Measurements from ENCODE around the gene BTBD9. TPM values are rescaled to one million over a fixed set of nuclear protein-coding genes. Genes with fewer than 3 reads are reported as not detected.

BTBD9 gene
- polyA plus RNA-seq, 1 experiment, result 5.4 TPM

DNA sequence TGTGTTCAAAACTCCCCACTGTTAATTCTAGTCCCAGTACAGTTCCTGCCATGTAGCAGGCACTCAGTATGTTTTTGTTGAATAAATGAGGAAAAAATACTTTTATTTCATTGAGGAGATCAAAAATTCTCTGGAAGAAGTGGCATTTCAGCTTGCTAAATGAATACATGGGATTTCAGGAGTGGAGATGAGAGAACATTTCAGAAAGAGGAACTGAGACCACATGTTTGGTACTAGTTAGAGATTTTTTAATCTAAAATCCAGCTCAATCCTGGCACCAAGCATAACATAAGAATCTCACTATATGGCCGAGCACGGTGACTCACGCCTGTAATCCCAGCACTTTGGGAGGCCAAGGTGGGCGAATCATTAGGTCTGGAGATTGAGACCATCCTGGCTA is 75.4 kb downstream of the BTBD9 start:
- POLR2A ChIA-PET, result no interaction called here
- no peak for DNase-seq (ENCODE audit: low read depth)
- CTCF ChIA-PET, result interaction anchor here (0.9 kb wide), 1 partner anchor 61 kb away, joined by 3 read pairs; no protein-coding TSS in a partner anchor

DNA sequence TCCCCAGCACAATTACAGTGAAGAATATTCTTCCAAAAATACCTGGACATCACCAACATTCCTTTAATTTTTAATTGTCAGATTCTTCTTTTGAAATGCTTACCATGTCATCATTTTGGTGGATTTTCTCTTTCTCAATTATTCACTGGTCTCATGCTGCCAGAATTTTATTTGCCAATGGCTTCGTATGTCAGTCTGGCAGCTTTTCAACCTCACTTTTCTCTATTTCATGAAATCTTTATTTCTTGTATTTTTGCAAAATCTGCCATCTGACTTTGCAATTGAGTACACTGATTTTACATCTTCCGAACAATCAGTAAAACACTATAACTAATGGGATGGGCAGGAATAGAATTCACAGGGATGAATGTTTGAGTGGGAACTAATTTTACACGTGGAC is 84.1 kb downstream of the BTBD9 start:
- H3K27me3 ChIP-seq (ENCODE audit: control insufficient read depth, insufficient read depth, low read length), result no peaks in the 10 kb centered on the region
- CTCF ChIA-PET, result interaction anchor here (1.3 kb wide), 1 partner anchor 13 kb away, joined by 3 read pairs; no protein-coding TSS in a partner anchor
- TF ChIP-seq, protein P1, sequence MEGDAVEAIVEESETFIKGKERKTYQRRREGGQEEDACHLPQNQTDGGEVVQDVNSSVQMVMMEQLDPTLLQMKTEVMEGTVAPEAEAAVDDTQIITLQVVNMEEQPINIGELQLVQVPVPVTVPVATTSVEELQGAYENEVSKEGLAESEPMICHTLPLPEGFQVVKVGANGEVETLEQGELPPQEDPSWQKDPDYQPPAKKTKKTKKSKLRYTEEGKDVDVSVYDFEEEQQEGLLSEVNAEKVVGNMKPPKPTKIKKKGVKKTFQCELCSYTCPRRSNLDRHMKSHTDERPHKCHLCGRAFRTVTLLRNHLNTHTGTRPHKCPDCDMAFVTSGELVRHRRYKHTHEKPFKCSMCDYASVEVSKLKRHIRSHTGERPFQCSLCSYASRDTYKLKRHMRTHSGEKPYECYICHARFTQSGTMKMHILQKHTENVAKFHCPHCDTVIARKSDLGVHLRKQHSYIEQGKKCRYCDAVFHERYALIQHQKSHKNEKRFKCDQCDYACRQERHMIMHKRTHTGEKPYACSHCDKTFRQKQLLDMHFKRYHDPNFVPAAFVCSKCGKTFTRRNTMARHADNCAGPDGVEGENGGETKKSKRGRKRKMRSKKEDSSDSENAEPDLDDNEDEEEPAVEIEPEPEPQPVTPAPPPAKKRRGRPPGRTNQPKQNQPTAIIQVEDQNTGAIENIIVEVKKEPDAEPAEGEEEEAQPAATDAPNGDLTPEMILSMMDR (IDR thresholded peaks at IDR 0.05; ENCODE audit: insufficient read depth, low read depth, low read length), result no peak
- POLR2A ChIA-PET, result no interaction called here
- H3K4me3 ChIP-seq (ENCODE audit: low read depth, low read length), result no peak overlapping the region
- no peak for DNase-seq (ENCODE audit: low read depth)
- H3K36me3 ChIP-seq (ENCODE audit: control insufficient read depth, insufficient read depth, low read length), result no peaks in the 10 kb centered on the region

More for the DNA sequence above, 75.4 kb downstream of the BTBD9 start:
- H3K27me3 ChIP-seq (ENCODE audit: control insufficient read depth, insufficient read depth, low read length), result no peaks in the 10 kb centered on the region
- no peaks in the 10 kb centered on the region for H3K36me3 ChIP-seq (ENCODE audit: control insufficient read depth, insufficient read depth, low read length)
- TF ChIP-seq, protein P1 (IDR thresholded peaks at IDR 0.05; ENCODE audit: insufficient read depth, low read depth, low read length), result no peak
- H3K4me3 ChIP-seq (ENCODE audit: low read depth, low read length), result no peak overlapping the region

DNA sequence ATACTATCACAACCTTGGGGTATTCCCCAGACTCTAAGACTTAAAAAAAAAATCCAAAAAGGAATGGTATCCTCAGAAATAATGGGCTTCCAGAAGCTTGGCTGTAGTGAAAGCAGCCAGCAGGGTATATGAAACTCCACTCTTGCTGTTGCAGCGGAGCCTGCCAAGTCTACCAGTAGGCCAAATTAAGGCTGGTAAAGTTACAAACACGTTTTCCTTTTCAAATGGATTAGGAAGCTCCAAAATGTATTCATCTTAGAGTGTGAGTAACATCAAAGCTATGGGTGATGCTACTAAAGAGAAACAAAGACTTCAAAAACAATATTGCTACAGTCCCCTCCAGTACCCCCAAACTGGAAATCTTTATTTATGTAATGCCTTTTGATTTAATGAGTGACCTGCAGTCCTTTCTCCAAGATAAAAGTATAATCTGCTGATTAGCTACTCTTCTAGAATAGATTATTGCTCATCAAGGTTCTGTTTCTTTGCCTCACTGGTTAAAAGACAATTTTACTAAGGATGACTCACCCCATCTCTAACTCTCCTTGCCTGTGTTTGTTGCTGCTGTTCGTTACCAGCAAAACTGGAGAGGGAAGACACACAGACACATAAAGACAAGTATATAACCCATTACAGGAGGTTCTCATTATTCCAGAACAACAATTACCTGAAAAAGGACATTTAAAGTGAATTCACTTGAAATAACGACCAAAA is 84.9 kb downstream of the BTBD9 start:
- TF ChIP-seq, protein P1 (IDR thresholded peaks at IDR 0.05; ENCODE audit: insufficient read depth, low read depth, low read length), result no peak
- DNase-seq (ENCODE audit: low read depth), result peak; percentile 14
- CTCF ChIA-PET, result interaction anchor here (0.6 to 1.3 kb wide), 2 partner anchors 14 to 38 kb away, joined by 3 read pairs; no protein-coding TSS in a partner anchor
- H3K36me3 ChIP-seq (ENCODE audit: control insufficient read depth, insufficient read depth, low read length), result no peaks in the 10 kb centered on the region
- no peaks in the 10 kb centered on the region for H3K27me3 ChIP-seq (ENCODE audit: control insufficient read depth, insufficient read depth, low read length)
- POLR2A ChIA-PET, result no interaction called here
- H3K4me3 ChIP-seq (ENCODE audit: low read depth, low read length), result no peak overlapping the region

DNA sequence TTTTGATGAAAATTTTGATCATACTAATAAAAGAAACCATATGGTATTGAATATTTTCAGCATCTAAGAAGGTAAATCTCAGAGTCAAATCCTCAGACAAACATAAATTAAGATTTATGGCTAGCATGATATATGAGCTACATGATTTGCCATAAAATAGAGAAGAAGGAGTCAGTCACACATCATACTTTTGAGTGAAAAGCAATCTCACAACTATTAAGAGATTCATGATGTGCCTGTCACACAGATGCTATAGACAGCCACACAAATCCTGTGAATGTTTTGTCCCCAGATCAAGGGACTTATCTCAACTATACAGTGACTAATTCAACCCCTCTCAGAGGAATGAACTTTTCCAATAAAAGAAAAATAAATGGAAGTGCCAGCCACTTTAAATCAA is 85.7 kb downstream of the BTBD9 start:
- POLR2A ChIA-PET, result no interaction called here

DNA sequence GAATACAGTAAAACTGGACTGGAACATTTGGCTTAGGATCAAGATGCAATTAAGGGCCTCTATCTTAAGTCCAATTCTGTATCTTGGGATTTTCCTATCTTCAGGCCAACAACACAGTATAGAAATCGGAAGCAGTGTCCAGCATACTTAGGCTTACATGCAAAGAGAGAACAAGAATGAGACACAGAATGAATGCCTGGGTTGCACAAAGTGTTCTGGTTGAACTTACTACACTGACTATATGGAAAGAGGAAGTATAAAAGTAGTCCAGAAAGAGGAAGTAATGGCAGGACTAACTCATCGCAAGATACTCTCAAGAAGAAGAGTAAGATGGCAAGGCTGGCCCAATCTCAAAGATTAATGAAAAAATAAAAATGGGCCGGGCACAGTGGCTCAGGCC is 87.6 kb downstream of the BTBD9 start:
- ChIA-PET CTCF (interaction anchor here (1.4 kb wide), 1 partner anchor 11 kb away, joined by 4 read pairs; no protein-coding TSS in a partner anchor), POLR2A (no interaction called here)
- Histone ChIP-seq H3K4me3 (ENCODE audit: low read depth, low read length) (no peak overlapping the region), H3K27me3 (ENCODE audit: control insufficient read depth, insufficient read depth, low read length) (no peaks in the 10 kb centered on the region), H3K36me3 (ENCODE audit: control insufficient read depth, insufficient read depth, low read length) (no peaks in the 10 kb centered on the region)
- TF ChIP-seq, protein P1 (IDR thresholded peaks at IDR 0.05; ENCODE audit: insufficient read depth, low read depth, low read length), result no peak
- no peak for DNase-seq (ENCODE audit: low read depth)

More for the DNA sequence above, 85.7 kb downstream of the BTBD9 start:
- Histone ChIP-seq H3K4me3 (ENCODE audit: low read depth, low read length) (no peak overlapping the region), H3K36me3 (ENCODE audit: control insufficient read depth, insufficient read depth, low read length) (no peaks in the 10 kb centered on the region), H3K27me3 (ENCODE audit: control insufficient read depth, insufficient read depth, low read length) (no peaks in the 10 kb centered on the region)
- DNase-seq (ENCODE audit: low read depth), result no peak
- TF ChIP-seq, protein P1 (IDR thresholded peaks at IDR 0.05; ENCODE audit: insufficient read depth, low read depth, low read length), result no peak
- CTCF ChIA-PET, result interaction anchor here (1.3 kb wide), 1 partner anchor 14 kb away, joined by 3 read pairs; no protein-coding TSS in a partner anchor

Data from BJ (cell line).